ENCODE measurements around the gene PCF11.

PCF11 gene

GRCh38 chr11:83153764-83154163 lies 3.2 kb upstream of the PCF11 start:
- no peak for DNase-seq (ENCODE audit: low read depth)
- TF ChIP-seq, protein P1, sequence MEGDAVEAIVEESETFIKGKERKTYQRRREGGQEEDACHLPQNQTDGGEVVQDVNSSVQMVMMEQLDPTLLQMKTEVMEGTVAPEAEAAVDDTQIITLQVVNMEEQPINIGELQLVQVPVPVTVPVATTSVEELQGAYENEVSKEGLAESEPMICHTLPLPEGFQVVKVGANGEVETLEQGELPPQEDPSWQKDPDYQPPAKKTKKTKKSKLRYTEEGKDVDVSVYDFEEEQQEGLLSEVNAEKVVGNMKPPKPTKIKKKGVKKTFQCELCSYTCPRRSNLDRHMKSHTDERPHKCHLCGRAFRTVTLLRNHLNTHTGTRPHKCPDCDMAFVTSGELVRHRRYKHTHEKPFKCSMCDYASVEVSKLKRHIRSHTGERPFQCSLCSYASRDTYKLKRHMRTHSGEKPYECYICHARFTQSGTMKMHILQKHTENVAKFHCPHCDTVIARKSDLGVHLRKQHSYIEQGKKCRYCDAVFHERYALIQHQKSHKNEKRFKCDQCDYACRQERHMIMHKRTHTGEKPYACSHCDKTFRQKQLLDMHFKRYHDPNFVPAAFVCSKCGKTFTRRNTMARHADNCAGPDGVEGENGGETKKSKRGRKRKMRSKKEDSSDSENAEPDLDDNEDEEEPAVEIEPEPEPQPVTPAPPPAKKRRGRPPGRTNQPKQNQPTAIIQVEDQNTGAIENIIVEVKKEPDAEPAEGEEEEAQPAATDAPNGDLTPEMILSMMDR (conservative IDR thresholded peaks at IDR 0.05; ENCODE audit: low read depth, low read length): no peak
- H3K4me3 ChIP-seq (ENCODE audit: low read depth, low read length): no peak overlapping the region

DNA sequence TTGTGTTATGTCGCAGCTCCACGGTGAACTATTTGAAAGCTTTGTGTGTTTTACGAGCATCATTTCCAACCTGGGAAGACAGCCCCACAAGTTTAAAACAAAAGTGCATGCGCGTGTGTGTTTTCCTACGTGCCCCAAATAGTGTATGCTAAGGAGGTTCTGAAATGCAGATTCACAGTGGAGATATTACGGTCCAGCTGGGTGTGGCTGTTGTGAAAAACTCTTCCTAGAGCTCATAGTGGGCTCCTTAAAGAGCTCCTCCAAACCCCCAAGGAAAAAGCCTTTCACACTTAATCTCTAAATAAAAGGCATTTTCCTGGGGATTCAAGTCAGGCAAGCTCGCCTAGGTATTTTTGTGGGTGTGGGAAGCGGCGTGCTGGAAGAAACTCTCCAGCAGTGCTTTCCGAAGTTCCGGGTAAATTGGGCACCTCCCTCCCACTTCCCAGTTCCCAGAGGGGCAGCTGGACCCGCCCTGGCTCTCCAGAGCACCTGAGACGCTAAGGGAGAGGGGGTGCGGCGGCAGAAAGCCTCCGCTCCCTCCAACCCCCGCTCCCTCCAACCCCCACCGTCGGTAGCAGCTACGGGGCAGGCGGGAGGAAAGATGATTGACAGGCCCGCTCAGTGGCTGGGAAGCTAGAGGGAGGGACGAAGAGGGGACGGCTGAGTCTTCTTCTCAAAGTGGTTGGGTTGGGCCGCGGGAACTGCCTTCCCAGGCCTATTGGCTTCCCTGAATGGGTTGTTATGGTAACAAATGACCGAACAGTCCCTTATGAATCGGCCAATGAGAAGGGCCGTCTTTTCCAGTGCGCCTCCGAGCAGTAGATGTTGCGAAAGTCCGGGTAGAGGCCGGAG lies 561 bp upstream of the PCF11 start:
- TF ChIP-seq, protein P1 (conservative IDR thresholded peaks at IDR 0.05; ENCODE audit: low read depth, low read length): no peak
- peak overlapping the region; percentile 76 for H3K4me3 ChIP-seq (ENCODE audit: low read depth, low read length)
- peak; percentile 100 for DNase-seq (ENCODE audit: low read depth)

- peak overlapping the region; percentile 92 for H3K4me3 ChIP-seq (ENCODE audit: low read depth, low read length)
- peak; percentile 64 for DNase-seq (ENCODE audit: low read depth)
- TF ChIP-seq, protein P1 (conservative IDR thresholded peaks at IDR 0.05; ENCODE audit: low read depth, low read length): no peak
These were observed 844 bp downstream of the PCF11 start for GRCh38 chr11:83157594-83158356.

DNA sequence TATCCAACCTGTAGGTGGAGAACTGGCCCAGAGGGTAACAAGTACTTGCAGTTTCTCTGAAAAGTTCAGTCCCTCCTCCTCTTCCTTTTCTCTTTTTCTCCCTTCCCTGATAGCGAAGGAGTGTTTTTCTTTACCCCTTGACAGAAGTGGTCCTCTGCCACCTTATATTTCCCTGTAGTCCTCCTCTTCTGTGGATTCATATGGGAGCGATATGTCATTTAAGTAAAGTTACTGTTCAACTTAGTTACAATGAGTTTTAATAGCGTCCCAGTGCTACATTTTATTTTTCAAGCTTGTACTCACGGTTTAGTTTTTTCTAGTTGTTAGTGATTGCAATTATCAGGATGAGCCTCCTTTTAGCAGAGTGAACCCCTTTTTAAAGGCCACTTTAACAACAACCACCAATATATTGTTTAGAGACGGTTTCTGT lies 1.4 kb downstream of the PCF11 start:
- H3K4me3 ChIP-seq (ENCODE audit: low read depth, low read length): peak overlapping the region; percentile 92
- TF ChIP-seq, protein P1 (conservative IDR thresholded peaks at IDR 0.05; ENCODE audit: low read depth, low read length): peak; percentile 13
- DNase-seq (ENCODE audit: low read depth): no peak

- no peak for DNase-seq (ENCODE audit: low read depth)
- TF ChIP-seq, protein P1 (conservative IDR thresholded peaks at IDR 0.05; ENCODE audit: low read depth, low read length): no peak
- peak overlapping the region; percentile 92 for H3K4me3 ChIP-seq (ENCODE audit: low read depth, low read length)
These were observed 2.3 kb downstream of the PCF11 start for GRCh38 chr11:83158965-83159901.
